Stimulated activated CD4-positive, alpha-beta T cell treated with anti-CD3 and anti-CD28 coated beads, Interleukin-15, amount 100 ng/mL, for 1 hour (primary cell): ENCODE data around the gene LIPA.
"Not testable (repeated sequence)": the region's sequence is repeated elsewhere in the genome, so short reads cannot be mapped to it uniquely, and the experiment has no call there.

Experiments used
- DNase-seq, 2 donors: peaks; one replicate each; pipeline ENCODE4 v3.0.0-alpha.2; 2020; ENCODE audit warnings: low read depth in 1 of 2, low spot score in 1 of 2

LIPA gene

DNA sequence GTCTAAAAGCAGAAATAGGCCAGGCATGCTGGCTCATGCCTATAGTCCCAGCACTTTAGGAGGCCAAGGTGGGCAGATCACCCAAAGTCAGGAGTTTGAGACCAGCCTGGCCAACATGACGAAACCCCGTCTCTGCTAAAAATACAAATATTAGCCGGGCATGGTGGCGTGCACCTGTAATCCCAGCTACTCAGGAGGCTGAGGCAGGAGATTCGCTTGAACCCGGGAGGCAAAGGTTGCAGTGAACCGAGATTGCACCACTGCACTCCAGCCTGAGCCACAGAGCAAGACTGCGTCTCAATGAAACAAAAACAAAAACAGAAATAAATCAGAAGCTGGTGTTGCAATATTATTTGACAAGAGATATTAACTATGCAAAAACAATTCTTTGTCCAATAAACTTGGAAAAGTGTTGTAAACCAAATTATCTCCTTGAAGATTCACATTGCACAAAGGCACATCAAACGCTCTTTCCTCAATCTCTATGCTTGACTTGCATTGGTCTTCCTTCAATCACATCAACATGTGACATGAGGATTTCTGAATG lies 83.1 kb downstream of the LIPA start:
- not testable (repeated sequence) for DNase-seq

DNA sequence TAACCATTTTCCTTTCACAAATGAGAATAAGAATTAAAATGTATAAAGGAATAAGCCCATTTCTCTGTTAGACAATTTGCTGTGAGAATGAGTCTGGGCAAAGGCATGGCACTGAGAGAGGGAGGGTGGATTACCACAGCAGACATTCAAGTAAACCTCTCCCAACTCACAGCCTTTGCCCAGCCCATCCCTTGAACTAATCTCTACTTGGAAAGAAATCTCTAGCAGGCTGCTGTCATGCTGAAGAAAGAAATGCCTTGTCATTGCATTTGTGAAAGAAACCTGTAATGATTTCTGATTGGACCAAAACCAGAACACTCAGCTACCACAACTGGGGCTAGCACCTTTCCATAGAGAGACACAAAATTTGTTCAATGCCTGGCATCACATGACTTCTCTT lies 83.7 kb downstream of the LIPA start:
- no peak for DNase-seq

DNA sequence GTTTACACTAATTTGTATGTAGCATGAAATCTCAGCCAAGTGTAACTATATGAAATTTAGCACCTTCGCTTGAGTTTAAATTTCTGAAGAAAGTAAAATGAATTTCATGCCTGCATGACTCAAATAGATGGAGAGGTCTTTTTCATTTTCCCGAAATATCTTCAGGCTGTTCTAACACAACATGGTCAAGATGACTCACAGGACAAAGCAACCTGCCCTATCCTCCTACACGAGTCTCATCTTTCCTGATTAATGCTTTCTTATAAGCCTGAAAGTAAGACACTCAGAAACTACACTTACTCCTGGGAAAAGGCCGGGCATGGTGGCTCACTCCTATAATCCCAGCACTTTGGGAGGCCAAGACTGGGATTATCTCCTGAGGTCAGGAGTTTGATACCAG lies 85.7 kb downstream of the LIPA start:
- DNase-seq, result no peak

DNA sequence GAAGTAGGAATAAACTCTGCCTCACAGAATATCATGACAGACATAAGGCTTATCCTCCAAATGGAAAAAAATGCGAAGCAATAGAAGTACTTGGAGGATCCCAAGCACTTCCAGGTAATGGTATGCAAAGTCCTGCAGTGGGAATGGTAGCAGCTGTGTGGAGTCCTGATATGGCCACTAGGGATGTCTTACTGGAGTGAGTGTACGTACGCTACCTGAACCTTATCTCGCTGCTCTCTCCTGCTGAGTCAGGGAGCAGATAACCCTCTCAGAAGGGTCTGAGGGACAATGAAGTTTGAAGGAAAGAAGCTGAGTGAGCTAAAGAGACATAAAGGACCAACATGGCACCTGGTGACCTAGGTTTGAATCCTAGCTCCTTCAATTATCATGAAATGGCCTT lies 86.7 kb downstream of the LIPA start:
- no peak for DNase-seq

DNA sequence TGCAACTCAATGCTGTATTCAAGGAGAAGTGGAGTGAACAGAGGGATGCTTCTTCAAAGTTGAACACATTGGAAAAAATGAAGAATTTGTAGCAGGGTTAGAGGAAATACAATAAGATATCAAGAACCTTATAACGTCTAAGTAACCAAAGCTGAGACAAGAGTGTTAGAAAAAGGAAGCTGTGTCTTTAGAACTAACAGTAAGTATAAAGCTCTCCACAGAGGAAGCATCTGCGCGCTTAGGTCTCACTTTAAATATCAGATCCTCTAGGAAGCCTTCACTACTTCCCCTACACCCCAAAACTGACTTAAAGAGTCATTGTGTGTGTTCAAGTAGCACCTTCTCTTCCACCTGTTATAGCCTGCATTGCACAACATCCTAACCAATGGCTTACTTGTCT lies 87.5 kb downstream of the LIPA start:
- DNase-seq, result no peak
